ENCODE measurements around the gene LYSMD3. TPM values are rescaled to one million over a fixed set of nuclear protein-coding genes. Genes with fewer than 3 reads are reported as not detected.

Gene LYSMD3
- total RNA-seq, 1 donor = 25.8 TPM

GRCh38 chr5:90549223-90549622, 19.8 kb upstream of the LYSMD3 start:
- H3K4me3 ChIP-seq (ENCODE audit: low read depth, low read length) = no peak overlapping the region
- no peak for DNase-seq (ENCODE audit: low read depth)
- TF ChIP-seq CTCF (IDR thresholded peaks at IDR 0.05; ENCODE audit: insufficient read depth, low read length) = no peak

DNA sequence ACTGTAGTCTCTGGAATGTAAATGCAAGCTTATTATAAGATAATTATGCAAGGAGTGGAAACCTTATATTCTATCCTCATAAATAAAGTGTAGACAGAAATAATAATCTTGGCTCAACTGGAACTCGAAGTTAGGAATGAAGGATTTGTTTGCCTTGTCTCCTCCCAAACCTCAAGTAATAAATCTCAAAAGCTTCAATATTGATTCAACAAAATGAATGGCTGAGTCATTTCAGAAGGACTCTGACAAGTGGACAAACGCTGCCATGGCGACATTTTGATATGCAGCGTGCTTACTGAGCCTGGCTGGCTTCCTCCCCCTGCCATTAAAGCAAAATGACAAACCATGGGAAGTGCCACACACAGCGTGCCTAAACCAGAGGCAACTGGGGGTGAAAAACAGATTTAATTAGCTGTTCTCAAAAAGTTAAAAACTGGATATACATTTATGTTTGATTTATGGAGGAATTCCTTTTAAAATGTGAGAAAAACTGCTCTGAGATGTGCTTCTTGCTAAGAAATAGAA, 18.7 kb upstream of the LYSMD3 start:
- DNase-seq (ENCODE audit: low read depth) = no peak
- no peak for TF ChIP-seq CTCF (IDR thresholded peaks at IDR 0.05; ENCODE audit: insufficient read depth, low read length)
- H3K4me3 ChIP-seq (ENCODE audit: low read depth, low read length) = no peak overlapping the region

GRCh38 chr5:90547072-90547536, 17.7 kb upstream of the LYSMD3 start:
- DNase-seq (ENCODE audit: low read depth) = no peak
- no peak for TF ChIP-seq CTCF (IDR thresholded peaks at IDR 0.05; ENCODE audit: insufficient read depth, low read length)
- H3K4me3 ChIP-seq (ENCODE audit: low read depth, low read length) = no peak overlapping the region

DNA sequence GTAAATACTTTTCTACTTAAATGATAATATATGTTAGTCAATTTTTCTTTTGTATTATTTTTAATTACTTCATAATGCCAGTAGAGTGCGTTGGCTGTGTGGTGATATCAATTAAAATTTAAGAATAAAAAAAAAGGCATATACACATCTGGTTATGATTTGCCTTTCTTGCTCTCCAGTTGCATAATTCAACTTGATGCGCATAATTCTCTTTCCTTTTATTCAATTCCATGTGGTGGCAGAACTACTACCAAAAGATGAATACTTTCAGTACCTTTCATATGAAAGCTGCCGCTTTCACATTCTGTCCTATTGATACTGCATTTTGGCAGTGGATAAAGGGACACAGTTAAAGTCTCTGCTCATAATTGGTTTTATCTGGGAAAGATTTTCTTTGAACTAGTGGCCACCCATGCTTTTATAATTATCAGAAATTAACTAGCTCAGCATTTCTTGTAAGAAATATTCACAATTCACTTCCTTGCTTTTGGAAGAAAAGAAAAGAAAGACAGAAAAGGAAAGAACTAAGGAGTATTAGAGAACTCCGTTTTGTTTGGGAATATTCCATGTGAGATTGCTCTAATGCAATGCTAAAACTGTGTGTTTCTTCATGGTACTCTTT, 16.9 kb upstream of the LYSMD3 start:
- no peak overlapping the region for H3K4me3 ChIP-seq (ENCODE audit: low read depth, low read length)
- no peak for DNase-seq (ENCODE audit: low read depth)
- no peak for TF ChIP-seq CTCF (IDR thresholded peaks at IDR 0.05; ENCODE audit: insufficient read depth, low read length)

- H3K4me3 ChIP-seq (ENCODE audit: low read depth, low read length) = no peak overlapping the region
- TF ChIP-seq CTCF (IDR thresholded peaks at IDR 0.05; ENCODE audit: insufficient read depth, low read length) = no peak
- no peak for DNase-seq (ENCODE audit: low read depth)
Measured at GRCh38 chr5:90545511-90545910, 16.1 kb upstream of the LYSMD3 start.

DNA sequence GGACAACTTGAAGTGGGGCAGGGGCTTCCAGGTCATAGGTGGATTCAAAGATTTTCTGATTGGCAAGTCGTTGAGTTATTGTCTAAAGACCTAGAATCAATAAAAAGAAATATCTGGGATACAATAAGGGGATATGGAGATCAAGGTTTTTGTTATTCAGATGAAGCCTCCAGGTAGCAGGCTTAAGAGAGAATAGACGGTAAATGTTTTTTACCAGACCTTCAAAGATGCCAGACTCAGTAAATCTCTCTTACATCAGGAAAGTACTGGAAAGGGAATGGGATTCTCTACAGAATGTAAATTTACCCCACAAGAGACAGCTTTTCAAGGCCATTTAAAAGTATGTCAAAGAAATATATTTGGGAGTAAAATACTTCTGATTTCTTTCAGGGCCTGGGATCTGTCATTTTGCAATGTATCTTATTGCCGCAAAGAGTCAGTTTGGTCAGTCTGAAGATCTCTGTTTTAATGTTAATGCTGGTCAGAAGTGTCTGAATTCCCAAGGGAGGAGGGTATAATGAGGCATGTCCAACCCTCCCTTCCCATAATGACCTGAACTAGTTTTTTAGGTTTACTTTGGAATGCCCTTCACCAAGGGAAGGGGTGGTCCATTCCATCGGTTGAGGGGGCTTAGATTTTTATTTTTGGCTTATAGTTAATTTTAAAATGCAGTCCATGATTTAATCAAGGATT, 13.6 kb upstream of the LYSMD3 start:
- DNase-seq (ENCODE audit: low read depth) = no peak
- no peak for TF ChIP-seq CTCF (IDR thresholded peaks at IDR 0.05; ENCODE audit: insufficient read depth, low read length)
- no peak overlapping the region for H3K4me3 ChIP-seq (ENCODE audit: low read depth, low read length)

Data from fibroblast of the aortic adventitia (primary cell).